SH-SY5Y (cell line): ENCODE results near the gene VPS33B.

Experiments used
- GATA2 ChIP-seq: IDR thresholded peaks from 2 replicates; pipeline ENCODE4 v1.6.1; 2011; ENCODE audit warnings: mild to moderate bottlenecking, low read depth, low read length
- GATA3 ChIP-seq: IDR thresholded peaks from 2 replicates; pipeline ENCODE4 v1.6.1; 2011; ENCODE audit warnings: low read depth, mild to moderate bottlenecking, low read length, moderate library complexity

Gene VPS33B

DNA sequence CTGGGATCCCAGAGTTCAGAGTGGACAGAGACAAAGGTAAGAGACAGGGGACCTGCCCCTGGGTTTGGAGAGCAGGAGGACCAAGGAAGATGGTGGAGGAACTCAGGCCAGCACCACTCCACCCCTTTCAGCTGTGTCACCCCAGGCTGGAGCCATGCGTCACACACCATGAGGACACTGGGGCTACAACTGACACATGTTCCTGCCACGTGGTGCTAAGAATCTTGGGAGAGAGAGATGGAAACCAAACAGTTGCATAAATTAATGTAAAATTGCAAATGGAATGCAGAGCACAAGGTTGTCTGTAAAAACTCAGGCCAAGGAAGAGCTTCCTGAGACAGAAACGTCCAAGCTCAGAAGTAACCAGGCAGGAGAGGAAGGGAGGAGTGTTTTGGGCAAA, 22.7 kb upstream of the VPS33B start:
- no peak for TF ChIP-seq GATA2

DNA sequence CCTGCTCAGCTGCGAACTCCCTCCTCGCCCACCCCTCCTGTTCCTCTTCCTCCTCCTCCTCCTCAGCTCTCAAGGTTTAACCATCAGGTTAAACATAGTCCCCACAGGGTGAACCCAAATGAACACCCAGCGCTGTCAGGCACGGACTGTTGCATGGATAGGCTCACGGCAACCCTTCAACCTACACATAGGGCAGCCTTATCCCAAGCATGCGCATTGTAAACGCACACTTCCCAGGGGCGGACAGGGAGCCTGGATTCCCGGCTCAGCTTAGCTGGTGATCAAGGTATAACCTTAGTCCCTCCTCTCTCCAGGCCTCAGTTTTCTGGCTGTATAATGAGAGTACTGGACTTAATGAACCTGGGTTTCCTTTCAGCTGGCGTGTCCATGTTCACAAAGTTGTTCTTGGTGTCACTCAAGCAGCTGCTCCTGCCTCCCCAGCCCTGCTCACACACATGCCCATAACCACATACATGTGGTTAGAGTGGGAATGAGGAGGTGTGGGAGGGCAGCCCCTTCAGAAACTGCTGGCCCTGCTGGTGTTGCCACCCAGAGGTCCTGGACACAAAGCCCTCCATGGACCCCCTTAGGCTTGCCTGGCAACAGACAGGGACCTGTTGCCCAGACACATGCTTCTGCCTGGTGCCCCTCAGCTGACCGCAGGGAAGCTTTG, 20.9 kb upstream of the VPS33B start:
- TF ChIP-seq GATA3, result no peak
- TF ChIP-seq GATA2, result no peak

DNA sequence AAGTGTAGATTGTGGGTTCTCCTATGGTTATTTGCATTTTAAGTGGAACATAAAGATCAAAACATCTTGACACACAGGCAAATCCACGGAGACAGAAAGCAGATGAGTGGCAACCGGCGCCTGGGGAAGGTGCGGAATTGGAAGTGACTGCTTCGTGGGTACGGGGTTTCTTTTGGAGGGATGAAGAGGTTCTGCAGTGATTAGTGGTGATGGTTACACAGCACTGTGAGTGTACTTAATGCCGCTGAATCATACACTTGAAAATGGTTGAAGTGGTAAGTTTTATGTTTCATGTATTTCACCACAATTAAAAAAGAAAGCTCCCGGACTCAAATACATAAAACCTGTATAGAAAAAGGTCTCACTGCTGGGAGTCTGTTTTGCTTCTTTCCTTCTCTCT, 18.5 kb upstream of the VPS33B start:
- TF ChIP-seq GATA2 (no peak), GATA3 (no peak)

DNA sequence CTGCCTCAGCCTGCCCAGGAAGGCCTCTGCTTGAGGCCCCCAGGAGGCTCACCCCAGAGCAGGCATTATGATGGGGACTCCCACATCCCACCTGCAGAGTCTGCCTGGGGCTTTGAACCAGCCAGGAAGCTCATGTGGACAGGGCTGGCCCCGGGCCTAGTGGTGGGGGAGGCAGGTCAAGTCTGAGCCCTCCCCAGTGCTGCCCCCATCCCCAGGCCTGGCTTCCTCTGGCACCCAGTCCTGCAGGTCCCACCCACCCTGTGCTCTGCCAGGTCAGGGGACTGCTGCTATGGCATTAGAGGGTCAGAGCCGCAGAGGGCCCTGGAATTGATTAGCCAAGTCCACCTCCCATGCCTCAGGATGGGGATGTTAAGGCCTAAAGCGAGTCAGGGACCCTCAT, 17.6 kb upstream of the VPS33B start:
- no peak for TF ChIP-seq GATA3
- no peak for TF ChIP-seq GATA2

DNA sequence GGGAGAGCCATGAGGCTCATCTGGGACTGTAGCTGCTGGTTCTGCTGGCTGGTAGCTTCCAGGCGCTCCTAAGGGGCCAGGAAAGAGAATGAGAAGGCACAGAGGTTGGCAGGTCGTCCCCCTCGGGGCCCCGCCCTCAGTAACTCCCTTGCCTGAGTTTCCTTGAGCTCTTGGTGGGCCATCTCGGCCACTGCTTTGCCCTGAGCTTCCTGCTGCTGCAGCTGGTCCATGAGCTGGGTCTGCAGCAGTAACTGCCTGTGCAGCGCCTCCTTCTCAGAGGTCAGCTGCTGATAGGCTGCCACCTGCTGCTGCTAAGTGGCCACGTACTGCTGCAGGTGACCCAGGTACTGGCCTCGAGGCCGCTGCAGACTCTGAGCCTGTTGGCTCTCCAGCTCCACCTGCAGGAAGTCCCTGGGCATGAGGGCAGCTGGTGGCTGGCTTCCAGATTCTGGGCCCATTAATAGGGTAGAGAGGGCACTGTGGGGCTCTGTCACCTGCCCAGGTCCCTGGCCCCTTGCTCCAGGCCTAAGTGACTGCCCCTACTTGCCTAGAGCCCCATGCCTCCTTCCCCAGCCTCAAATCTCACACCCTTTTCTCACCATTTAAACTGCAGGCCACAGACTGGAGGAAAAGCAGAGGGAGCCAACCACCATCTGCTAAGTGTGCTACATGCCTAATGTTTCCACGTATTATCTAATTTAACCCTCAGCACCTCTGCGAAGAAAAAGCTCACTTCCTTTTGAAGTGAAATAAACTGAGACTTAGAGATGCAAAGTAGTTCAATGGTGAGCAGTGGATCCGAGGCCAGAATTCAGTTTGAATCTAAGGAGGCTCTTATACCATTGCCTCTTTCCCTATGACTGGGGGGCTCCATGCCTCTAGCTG, 10.8 kb upstream of the VPS33B start:
- TF ChIP-seq GATA2 (no peak), GATA3 (no peak)

DNA sequence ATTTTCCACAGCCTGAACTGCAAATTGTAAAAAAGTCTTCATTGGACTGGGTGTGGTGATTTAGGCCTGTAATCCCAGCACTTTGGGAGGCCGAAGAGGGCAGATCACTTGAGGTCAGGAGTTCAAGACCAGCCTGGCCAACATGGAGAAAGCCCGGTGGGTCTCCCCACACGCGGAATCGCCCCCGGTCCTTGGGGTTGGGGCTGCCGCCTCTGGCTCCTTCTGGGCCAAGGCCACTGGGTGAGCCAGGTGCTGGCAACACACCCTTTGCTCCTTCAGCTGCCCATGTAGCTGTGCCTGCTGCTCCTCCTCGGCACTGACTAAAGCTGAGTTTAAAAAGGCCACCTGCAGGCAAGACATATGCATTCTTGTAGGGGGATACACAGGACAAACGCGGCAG, 9.4 kb upstream of the VPS33B start:
- TF ChIP-seq GATA3 (no peak), GATA2 (no peak)

DNA sequence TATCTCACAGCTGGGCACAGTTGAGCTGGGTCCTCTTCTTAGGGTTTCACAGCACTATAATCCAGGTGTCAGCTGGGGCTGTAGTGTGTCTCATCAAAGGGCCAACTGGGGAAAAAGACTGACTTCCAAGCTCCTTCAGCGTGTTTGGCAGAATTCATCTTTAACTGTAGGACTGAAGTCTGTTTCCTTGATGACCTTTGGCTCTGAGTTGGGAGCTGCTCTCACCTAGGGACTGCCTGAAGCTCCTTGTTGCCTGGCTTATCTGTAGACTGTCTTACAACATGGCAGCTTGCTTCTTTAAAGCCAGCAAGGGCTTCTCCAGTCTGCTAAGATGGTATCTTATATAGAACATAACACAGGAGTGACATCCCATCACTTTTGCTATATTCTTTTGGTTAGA, 5.3 kb upstream of the VPS33B start:
- TF ChIP-seq GATA2 (no peak), GATA3 (no peak)

DNA sequence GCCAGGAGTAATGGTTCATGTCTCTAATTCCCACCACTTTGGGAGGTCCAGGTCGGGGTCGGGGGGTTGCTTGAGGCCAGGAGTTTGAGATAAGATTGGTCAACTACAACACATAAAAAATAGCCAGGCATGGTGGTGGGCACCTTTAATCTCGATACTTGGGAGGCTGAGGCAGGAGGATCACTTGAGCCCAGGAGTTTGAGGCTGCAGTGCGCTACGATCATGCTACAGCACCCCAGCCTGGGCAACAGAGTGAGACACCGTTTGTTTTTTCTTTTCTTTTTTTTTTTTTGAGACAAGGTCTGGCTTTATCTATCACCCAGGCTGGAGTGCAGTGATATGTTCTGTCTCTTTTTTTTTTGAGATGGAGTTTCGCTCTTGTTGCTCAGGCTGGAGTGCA, 1.3 kb upstream of the VPS33B start:
- TF ChIP-seq GATA2 (no peak), GATA3 (no peak)

DNA sequence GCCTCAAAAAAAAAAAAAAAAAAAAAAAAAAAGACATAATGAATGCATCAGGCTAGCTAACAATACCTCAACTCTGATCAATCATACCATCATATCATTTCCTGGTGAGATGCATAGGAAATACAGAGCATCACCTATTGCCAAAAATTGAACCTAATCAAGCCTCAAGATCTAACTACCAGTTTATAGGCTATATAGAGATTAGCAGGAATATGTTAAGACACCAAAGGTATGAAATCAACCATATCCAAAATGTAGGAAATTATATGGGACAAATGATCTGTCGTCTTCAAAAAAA, 387 bp upstream of the VPS33B start:
- no peak for TF ChIP-seq GATA2
- no peak for TF ChIP-seq GATA3

DNA sequence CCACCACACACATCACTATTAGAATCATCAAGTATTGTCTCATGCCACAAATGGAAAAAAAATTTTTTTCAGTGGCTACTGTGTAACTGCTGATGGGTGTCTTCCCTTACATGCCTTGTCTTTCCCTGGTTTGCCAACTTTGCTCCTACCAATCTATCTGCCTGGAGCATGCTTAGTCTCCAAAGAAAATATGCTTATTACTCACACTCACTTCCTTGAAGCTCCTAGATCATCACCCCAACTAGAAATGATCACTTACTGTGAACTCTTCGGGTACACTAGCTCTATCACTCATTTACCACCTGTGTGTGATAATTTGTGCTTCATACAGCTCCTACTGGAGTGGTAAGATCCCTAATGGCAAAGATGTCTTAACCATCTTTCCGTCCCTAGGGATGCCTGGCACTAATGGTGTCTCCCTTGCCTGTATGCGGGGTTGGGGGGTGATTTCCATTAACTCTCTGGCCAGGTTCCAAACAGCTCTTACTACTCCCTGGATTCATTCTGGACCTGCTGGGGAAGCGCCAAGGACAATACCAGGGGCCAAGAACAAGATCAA, 799 bp downstream of the VPS33B start:
- TF ChIP-seq GATA2 (no peak), GATA3 (no peak)

DNA sequence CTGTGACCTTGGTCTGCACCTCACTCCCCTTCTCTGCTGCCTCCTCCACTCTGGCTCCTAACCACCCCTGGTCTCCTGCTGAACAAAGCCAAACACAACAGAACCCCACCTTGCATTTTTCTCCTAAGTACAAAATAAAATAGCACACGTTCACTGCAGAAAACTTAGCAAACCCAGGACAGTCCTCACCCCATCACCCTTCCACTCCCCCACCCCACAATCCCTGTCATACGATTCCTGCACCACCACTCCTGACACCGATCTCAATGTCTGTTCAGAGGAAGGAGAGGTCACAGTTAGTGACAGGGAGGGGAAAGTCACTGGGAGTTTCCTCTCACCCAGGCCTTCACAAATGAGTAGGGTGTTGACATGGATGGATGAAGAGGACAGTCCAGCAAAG, 4.2 kb downstream of the VPS33B start:
- no peak for TF ChIP-seq GATA2
- TF ChIP-seq GATA3, result no peak

DNA sequence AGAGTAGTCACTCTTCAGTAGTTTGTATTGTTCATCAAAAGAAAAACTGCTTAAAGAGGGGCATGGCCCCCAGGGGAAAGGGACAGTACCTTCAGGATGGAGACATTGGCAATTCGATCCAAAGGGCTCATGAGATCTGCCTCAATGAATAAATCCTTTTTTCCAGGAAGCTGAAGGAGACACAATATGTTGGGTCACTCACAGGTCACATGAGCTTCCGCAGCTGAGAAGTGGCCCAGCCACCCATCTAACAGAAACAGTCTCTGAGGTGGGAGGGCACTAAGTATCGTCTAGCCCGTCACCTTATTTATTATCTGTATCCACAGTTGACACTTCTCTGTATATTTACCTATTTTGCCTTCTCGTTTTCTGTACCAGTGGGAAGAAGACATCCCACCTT, 4.7 kb downstream of the VPS33B start:
- TF ChIP-seq GATA2 (no peak), GATA3 (no peak)

DNA sequence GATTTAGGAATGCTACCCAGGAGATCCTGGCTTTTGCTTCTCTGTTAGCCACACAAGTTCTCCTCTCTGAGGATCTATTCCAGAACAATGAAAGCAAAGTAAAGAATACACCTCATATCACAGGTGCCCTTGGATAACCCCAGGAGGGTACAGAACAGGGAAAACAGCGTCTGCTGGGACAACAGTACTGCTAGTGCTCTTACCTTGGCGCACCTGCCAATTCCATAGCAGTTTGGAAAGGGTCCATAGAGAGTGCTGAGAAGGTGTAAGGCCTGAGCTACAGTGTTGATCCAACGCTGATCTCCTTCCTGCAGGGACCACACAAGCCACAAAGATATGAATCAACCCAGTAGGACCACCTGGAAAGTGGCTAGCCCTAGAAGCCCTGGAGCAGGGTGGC, 15.1 kb downstream of the VPS33B start:
- TF ChIP-seq GATA3 (no peak), GATA2 (no peak)

DNA sequence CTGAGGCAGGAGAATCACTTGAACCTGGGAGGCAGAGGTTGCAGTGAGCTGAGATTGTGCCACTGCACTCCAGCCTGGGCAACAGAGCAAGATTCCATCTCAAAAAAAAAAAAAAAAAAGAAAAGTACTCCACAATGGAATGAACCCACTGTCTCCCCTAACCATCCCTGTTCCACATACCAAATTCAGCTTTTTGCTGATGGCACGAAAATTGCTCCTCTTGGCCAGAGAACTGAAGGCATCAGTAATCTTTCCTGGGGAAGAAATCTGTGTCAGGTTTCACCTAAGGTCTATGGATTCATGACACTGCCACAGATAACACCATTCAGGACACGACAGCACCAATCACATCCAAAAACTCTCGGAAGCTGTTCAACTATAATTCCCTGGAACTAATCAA, 21.2 kb downstream of the VPS33B start:
- TF ChIP-seq GATA2, result no peak
- TF ChIP-seq GATA3, result no peak

DNA sequence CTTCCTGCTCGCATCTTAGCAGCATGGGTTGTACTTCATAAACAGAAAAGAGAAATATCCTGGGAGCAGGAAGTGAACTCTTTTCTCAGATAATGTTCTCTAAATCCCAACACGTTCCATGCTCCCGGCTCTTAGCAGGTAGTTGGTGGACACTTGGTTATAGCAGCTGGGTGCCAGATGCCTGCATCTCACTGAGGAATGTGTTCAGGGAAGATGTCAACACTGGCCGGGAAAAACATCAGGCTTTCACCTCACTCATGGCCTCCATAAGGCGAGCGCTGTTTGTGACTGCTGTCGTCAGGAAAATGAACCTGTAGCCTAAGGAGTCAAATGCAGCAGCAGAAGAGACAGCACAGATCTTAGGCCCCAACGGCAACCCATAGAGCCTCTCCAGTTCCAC, 23.7 kb downstream of the VPS33B start:
- TF ChIP-seq GATA3, result no peak
- TF ChIP-seq GATA2, result no peak
